Stimulated activated CD8-positive, alpha-beta memory T cell treated with anti-CD3 and anti-CD28 coated beads, Interleukin-15, amount 100 ng/mL, for 4 hours (primary cell): ENCODE data around the gene CDC37L1.
A peak's percentile ranks its signal among the peaks of the same experiment; 100 is the strongest.

ENCODE experiments used
- DNase-seq, 2 donors: peaks; one replicate each; pipeline ENCODE4 v3.0.0-alpha.2; 2020; ENCODE audit warnings: low read depth in 2 of 2

CDC37L1 gene

DNA sequence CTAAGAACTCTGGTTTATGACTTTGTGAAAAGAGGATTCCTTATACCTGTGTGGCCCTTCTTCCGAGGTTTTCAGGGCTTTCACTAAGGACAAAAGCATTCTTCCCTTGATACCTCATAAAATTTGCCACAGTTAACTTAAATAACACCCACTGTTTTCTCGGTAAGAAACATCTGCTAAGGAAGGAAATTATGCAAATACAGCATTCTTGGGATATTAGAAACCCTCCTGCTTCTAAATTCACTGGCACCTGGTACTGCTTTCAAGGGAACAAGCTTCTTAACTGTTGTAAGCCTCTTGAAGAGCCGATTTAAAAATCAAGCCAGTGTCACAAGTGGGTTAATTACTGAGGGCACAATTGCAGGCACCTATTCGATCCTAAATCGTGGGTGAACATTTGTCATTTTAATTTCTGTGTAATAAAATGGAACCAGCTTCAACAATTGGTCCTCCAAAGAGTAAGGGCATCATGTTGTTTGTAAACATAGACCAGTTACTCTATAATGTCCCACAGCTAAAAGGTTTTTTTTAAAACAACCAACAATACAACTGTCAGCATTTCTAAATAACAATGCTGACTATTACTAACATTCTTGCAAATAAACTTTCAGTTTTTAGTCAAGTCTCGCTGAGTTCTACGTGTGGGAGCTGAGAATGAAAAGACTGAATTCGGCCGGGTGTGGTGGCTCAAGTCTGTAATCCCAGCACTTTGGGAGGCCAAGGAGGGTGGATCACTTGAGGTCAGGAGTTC lies 35.1 kb downstream of the CDC37L1 start:
- DNase-seq: no peak

DNA sequence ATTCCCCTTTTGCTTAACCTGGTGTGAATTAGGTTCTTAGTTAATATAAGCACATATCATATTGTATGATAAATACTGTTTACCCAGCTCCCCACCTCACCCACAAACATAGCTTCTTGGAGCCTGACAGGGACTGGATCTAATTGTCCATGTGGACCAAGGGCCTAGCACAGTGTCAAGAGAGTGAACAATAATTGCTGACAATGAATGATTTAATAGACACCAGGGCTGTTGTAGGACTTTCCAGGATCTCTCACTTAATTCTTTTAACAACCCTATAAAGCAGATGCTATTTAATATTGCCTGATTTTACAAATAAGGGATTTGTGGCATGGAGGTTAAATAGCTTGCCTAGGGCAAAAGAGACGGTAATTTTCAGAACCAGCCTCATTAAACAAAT lies 36.8 kb downstream of the CDC37L1 start:
- DNase-seq: no peak

DNA sequence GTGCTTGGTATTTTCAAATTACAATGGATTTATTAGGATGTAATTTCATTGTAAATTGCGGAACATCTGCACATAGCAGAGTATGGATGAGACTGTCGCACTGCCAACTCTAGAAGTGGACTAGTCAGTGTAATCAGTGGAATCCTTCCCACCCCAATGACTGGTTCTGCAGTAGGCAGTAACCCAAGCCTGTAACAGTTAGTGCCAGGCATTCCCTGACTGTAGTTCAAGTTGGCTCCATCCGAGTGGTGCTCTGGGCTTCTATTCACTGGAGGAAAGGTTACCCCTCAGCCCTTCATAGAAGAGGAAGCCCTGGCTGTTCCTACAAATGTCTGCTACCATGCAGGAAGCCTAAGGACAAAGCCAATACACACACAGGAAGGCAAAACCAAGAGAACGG lies 38.4 kb downstream of the CDC37L1 start:
- DNase-seq: no peak

DNA sequence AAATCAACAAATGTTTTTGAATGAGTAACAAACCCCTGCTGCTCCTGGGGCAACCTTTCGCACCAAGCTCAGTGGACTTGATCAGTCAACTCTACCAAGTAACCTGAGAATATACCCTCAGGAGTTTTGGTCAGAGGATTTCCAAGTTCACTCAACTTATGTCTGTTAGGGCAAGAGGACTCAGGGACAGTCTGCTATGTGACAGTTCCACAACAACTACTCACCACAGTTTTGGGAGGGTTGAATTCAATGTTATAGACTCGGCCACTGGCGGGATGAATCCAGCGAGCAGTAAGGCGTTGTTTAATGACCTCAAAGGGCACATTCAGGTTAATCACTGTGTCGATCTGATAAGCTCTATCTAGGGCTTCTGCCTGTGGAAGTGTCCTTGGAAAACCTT lies 39.5 kb downstream of the CDC37L1 start:
- no peak for DNase-seq

DNA sequence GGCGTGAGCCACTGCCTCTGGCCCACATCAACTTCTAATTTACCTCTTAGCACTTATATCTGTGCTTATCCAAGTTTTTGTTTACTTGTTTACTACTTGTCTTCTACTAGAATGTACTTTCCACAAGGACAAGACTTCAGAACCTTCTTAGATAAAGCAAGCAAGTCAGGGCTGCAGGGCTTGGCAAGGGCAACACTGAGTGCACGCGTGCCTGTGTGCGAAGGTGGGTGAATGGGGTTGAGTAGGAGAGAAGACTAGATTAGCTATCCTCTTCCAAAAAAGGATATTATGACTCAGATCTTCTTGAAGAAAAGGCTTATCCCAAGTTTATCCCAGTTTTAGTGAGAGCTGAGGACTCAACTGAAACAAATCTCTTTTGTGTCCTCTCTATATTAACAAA lies 42.4 kb downstream of the CDC37L1 start:
- DNase-seq: no peak

DNA sequence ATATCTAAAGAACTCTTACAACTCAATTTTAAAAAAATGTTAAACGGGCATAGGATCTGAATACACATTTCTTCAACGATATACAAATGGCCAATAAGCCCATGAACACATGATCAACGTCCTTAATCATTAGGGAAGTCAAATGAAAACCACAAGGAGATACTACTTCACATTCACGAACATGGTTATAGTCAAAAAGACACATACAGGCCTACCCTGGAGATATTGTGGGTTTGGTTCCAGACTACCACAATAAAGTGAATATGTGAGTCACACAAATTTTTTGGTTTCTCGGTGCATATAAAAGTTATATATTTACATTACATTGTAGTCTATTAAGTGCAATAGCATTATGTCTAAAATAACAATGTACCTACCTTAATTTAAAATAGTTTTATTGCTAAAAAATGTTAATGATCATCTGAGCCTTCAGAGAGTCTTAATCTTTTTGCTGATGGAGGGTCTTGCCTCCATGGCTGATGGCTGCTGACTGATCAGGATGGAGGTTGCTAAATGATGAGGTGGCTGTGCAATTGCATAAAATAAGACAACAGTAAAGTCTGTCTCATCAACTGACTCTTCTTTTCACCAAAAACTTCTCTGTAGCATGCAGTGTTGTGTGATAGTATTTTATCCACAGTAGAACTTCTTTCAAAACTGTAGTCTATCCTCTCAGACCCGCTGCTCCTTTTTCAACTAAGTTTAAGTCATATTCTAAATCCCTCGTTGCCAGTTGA lies 46.5 kb downstream of the CDC37L1 start:
- no peak for DNase-seq

DNA sequence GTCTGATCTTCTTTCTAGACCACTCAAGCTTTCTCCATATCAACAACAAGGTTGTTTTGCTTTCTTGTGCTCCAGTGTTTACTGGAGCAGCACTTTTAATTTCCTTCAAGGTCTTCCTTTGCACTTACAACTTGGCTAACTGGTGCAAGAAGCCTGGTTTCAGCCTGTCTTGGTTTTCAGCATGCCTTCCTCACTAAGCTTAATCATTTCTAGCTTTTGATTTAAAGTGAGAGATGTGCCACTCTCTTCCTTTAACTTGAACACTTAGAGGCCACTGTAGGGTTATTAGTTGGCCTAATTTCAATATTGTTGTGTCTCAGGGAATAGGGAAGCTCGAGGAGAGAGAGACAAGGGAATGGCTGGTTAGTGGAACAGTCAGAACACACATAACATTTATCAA lies 48.2 kb downstream of the CDC37L1 start:
- no peak for DNase-seq

DNA sequence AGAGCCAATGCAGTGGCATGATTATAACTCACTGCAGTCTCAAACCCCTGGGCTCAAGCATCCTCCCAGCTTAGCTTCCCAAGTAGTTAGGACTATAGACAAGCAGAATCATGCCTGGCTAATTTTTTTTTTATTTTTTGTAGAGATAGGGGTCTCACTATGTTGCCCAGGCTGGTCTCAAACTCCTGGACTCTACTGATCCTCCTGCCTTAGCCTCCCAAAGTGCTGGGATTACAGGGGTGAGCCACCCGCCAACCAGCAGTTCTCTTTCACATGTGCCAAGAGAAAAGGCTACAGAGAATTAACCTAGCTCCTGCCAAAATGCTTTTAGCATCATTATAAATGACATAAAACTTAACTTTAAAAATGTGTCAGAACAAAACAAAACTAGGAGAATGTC lies 53.5 kb downstream of the CDC37L1 start:
- DNase-seq: no peak

DNA sequence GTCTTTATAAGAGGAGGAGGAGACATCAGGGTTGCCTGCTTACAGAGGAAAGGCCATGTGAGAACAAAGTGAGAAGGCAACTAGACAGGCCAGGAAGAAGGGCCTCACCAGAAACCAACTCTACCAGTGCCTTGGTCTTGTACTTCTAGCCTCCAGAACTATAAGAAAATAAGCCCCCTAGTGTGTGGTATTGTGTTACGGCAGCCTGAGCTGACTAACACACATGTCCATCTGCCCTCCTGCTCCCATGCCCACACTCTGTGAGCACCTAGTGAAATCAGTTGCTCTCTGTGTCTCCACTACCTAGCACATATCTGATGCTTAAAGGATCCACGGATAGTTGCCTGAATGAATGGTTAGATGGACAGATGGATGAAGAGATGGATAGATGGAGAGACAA lies 54.8 kb downstream of the CDC37L1 start:
- DNase-seq: no peak

DNA sequence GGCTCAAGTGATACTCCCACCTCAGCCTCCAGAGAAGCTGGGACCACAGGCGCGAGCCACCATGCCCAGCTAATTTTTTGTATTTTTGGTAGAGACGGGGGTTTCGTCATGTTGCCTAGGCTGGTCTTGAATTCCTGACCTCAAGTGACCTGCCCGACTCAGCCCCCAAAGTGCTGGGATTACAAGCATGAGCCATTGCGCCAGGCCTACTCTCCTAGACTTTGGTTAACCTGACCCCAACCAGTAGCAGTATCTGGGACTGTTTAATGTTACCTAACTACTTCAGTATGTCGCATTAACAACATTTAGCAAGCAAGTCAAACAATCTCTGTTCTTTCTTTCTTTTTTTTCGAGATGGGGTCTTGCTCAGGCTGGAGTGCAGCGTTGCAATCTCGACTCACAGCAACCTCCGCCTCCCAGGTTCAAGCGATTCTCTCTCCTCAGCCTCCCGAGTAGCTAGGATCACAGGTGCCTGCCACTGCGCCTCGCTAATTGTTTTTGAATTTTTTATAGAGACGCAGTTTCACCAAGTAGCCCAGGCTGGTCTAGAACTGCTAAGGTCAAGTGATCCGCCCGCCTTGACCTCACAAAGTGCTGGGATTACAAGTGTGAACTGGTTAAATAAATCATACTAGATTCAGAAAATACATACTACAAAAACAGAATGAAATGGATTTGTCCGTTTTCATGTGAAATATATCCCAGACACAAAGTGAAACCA lies 59.7 kb downstream of the CDC37L1 start:
- DNase-seq: no peak

DNA sequence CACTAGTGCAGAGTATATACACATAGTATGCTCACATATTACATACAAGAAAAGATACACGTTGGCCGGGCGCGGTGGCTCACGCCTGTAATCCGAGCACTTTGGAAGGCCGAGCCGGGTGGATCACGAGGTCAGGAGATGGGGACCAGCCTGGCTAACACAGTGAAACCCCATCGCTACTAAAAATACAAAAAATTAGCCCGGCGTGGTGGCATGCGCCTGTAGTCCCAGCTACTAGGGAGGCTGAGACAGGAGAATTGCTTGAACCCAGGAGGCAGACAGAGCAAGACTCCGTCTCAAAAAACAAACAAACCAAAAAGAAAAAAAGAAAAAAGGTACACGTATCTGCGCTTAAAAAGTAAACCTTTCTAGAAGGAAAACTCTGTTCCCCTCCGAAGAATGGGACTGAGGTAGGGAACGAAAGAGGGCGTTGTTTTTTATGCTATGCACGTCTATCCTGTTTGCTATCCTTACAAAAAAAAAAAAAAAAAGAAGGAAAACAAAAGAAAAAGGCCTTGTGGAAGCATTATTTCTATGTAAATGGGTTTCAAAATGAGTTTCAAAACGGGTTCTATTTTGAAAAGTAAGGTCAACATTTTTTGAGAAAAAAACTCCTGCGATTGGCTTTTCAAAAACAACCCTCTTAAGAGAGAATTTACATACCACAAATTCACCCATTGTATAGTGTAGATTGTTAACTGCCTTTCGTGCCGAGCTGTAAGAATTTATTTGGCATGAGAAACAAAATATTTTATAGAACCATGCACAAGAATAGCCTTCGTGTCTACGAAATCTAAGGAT lies 60.4 kb downstream of the CDC37L1 start:
- DNase-seq: no peak

DNA sequence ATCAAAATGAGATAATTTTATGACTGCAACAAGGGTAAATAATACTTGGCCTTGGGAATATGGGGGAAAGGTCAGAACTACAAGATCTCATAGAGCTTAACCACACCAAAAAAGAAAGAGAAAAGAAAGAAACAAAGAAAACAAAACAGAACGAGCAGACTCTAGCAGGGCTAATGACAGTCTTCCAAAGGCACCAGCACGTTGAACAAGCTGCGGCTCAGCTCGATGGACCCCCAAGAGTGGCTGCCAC lies 60.9 kb downstream of the CDC37L1 start:
- no peak for DNase-seq

DNA sequence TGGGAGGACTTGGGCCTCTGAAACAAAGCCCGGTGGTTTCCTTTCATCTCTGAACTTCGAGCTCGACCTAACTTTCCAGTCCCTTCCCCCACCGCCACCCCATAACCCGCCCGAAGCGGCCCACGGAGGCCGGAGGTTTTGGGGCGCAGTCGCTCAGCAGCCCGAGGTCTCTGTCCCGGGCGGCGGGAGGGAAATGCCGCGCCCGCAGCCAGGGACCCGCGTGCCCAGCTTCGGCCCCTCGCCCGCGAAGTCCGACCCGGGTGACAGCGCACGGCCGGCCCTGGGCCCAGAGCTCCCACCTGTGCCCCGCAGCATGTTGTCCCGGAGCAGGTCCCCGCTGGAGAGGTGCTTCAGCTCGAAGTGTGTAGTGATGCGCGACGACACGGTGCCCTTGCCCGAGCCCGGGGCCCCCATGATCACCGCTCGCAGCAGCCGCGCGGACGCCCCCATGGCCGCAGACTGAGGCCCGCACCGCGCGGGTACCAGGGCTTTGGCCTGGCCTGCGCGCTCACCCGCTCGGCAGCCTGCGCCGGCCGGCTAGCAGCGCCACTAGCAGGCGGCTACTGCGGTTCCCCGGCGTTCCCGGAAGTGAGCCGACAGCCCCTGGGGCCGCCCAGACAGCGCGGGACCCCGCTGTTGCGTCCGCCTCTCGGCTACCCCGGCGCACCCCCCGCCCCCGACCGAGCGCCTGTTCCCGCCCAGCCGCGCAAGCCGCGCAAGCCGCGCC lies 61.4 kb downstream of the CDC37L1 start, which contains the start of gene AK3:
AK3 (minus strand) TSS at position 565 of the 727 bp plus-strand sequence; CDS start at position 450, 115 bp downstream.
- peak; percentile 70 to 73 for DNase-seq

DNA sequence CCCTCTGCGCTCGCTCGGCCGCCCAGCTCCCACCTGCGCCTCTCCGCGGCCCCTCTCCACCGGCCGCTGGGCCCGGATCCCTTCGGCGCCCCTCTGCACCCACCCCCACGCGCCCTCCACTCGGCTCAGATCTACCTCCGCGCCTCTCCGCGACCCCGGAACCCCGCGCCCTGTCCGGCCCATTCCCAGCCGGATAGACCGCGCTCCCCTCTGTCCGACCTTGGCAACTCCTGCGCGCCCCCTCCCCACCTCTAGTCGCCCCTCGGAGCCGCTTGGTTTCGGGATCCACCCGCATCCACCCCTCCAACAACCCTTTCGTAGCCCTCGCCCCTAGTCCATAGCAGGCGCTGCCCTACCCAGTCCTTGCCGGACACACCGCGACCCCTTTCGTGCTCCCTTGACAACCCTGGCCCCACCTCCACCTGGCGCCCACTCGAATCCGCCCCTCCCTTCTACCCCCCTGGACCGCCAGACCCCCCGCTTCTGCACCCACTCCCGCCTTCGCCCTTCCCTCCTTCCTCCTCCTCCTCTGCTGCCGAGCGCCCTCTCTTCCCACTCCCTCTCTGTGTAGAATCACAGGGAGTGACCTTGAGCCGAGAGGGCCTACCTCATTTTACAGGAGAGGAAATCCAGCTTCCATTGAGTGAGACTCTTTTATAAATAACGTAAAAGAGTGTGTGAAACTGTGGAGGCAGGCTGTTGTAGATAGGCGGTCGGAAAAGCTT lies 62.2 kb downstream of the CDC37L1 start:
- DNase-seq: no peak

DNA sequence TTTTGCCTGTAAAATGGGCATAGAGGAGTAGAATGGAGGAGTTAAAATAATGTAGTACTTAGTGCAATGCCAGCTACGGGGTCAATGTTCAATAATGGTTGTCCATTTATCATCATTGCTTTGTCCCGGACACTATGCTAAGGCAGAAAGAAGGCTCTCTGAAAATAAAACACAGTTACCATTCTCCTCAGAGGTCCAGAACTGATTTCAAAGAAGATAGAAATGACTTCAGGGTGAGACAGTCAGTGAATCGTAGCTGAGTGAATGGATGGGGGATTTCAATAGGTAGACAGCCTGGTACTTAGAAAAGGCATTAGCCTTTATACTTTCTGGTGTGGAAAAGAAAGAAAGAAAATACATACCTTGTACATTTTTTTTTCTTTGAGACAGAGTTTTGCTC lies 62.9 kb downstream of the CDC37L1 start:
- DNase-seq: no peak

DNA sequence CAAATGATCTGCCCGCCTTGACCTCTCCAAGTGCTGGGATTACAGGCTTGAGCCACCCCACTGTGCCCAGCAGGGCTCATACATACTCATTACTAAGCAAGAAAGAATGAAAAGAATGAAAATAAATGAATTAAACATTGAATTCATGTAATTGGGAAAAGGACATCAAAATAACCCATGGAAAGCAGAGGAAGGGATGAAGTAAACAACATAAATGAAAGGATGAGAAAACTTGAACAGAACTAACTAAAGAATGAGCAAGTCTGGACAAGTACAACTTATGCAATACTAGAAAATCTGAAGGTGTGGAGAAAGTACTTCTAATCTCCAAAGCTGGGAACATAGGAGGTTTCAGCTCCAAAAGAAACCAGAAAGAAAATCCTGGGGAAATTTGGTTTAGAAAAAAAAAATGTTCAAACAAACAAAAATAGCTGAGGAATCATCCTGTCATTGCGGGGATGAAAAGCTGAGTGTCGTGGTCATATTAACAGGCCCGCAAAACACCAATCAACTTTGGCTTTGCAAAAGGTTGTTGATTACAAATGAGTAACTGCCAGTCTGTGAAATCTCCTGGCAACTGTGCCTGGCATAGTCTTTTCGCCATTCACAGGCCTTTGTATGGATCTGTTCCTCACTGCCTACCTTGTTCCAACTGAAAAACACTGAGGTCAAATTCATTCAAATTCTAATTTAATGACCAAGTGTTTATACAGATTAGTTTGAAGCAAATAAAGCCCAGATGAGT lies 63.9 kb downstream of the CDC37L1 start:
- no peak for DNase-seq

DNA sequence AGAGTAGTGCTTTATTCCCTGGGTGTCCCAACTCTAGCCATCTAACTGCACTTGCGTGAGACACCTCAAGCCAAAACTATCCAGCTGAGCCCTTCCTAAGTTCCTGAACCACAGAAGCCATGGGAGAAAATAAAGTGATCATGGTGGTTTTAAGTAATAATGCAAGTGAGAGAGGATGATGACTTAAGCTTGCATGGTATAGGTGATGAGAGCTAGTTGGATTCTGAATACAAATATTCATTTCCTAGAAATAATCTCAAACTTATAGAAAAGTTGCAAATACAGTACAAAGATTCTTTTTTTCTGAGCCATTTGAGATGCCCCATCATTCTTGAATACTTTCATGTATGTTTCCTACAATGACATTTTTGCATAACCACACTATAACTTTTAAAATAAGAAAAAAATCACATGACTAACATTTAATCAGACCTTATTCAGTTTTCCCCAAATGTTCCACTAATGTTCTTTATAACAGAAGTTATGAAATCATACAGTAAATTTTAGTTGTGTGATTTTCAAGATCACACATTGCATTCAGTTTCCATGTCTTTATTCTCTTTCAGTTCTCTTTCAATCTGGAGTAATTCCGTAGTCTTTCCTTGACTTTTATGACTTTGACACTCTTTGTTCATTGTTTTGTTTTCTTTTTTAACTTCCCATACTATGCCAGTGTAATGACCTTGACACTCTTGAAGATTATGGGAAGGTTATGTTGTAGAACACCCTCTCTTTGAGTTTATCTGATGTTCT lies 67.1 kb downstream of the CDC37L1 start:
- DNase-seq: no peak

DNA sequence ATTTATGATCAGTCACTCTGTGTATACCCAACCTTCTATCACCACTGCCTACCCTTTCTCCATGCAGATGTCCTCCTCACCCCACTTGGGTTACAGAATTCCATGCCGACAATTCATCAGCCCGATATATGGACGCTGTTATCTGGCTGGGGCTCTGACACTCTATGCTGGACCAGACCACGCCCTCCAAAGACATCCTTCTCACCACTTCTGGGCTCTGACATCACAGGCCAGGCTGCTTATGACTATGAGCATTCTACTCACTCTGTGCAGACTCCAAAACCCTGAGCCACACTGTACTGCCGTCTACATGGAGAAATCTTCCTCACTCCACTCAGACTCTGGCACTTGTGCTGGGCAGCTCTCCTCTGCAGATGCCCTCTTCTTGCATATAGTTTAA lies 69.2 kb downstream of the CDC37L1 start:
- DNase-seq: no peak

DNA sequence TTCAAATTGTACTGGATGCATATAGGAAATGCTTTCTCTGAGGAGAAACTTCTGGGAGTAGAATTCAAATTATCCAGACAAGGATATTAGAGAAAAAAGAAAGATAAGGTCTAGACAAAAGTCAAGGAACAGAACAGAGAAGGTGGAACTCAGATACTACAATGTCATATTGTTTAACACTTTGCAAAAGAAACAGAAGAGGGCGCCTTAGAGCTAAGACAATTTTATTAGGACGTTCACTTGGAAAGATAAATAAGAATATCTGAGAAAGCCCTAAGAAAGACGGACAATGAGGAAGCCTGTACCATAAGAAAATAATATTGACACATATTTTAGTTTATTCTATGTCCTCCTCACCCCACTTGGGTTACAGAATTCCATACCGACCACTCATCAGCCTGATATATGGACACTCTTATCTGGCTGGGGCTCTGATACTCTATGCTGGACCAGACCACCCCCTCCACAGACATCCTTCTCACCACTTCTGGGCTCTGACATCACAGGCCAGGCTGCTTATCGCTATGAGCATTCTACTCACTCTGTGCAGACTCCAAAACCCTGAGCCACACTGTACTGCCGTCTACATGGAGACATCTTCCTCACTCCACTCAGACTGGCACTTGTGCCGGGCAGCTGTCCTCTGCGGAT lies 70.8 kb downstream of the CDC37L1 start:
- DNase-seq: no peak
